Inferior parietal cortex (tissue), 1 donor: ENCODE data around the gene DERL3.

Source experiments
- DNase-seq: peaks from one replicate; pipeline ENCODE4 v3.0.0-alpha.2; 2016; ENCODE audit errors: extremely low spot score

The DERL3 gene

DNA sequence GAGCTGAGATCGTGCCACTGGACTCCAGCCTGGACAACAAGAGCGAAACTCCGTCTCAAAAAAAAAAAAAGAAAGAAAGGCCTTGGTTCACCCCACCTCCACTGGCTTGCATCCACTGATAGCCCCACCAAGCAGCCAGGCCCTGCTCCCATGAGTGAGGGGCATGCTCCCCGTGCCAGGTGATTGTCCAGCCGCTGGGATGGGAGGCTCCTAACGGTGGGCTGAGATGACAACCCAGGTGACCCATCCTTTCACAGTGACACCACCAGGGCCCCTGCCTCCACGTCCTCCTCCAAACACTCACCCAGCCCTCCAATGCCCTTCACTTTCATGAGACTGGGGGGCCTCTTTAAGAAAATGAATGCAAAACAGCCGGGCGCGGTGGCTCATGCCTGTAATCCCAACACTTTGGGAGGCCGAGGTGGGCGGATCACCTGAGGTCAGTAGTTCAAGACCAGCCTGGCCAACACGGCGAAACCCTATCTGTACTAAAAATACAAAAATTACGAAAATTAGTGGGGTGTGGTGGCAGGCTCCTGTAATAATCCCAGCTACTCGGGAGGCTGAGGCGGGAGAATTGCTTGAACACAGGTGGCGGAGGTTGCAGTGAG, 8.6 kb upstream of the DERL3 start:
- no peak for DNase-seq

DNA sequence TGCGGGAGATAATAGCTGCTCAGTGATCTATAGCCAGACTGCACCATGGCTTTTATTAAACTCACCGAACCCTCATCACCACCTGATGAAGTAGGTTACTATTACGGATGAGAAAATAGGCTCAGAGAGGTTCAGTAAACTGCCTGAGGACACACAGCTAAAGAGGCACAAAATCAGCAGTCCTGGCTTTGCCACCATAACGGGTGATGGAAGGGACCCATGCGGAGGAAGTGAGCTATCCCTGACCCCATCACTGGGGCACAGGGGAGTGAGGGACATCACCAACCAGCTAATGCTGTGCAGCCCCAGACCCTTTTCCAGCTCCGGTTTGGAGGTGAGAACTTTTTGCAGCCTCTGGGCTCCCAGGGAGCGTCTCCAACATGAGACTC, 7.3 kb upstream of the DERL3 start:
- DNase-seq: no peak

DNA sequence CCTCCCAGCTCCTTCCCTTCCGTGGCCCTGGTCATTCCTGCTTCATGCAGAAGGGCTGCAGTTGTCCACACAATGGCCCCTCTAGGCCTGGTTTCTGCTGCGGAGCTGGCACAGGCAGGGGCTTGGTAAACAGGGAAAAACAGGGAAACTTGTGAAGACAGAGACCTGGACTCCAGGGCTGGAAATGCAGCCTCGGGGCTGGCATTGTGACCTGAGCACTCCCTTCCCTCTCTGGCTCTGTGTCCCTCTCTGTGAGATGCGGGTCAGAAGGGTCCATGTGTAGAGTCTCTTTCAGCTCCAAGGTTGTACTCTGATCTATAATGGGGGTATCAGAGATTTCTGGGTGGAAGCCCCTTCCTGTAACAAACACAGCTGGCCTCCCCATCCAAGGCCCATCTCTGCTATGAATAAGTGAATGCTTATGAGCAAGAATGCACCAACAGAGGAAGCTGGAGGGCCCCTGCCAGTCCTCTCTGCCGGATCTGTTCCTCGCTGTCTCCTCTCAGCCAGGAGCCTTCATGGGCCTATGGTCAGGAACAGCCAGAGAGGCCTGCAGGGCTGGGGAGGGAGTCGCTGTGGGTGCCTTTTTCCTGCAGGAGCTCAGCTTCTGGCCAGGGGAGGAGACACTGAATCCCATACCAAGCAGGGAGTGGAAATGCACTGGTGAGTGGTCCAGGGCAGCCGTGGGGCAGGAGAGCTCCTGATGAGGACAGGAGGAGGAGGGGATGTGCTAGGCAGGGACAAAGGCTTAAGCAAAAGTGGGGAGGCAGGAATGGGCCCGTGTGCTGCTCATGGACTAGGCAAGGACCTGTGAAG, 6.7 kb upstream of the DERL3 start:
- no peak for DNase-seq

DNA sequence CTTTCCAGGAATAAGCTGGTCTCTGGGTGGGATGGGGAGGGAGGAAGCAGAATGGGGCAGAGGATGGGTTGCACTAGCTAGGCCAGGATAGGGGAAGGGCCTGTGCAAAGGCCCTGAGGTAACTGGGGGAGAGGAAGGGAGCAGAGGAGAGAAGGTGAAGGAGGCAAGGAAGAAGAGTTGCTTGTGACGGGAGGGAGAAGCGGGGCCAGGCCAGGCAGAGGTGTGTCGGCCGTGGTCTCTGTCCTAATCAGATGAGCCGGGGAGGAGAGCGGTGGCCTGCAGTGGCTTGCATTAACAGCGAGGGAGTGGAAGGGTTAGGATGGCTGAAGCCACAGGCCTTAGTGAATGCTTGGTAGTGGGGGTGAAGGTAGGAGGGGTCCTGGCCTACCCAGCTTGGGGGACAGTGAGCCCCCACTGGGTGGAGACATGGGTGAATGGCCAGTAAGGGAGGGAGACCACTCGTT, 6.0 kb upstream of the DERL3 start:
- DNase-seq: no peak

DNA sequence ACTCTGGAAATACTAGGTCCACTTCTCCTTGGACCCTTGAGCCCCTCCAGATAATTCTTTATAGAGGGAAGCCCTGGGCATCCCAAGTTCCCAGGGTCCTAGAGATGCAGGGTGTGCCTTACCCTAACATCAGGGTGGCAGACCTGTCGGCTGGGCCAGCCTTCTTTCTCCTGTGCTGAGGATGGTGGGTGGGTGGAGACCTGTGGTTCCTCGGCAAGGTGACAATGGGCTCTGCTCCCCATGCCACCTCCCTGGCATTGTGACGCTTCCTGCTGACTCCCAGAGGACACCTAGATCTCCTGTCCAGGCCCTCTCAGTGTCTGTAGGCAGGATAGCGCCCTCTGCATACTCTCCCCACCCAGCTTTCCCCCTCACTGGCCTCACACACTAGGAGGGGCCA, 3.8 kb upstream of the DERL3 start:
- DNase-seq: no peak

DNA sequence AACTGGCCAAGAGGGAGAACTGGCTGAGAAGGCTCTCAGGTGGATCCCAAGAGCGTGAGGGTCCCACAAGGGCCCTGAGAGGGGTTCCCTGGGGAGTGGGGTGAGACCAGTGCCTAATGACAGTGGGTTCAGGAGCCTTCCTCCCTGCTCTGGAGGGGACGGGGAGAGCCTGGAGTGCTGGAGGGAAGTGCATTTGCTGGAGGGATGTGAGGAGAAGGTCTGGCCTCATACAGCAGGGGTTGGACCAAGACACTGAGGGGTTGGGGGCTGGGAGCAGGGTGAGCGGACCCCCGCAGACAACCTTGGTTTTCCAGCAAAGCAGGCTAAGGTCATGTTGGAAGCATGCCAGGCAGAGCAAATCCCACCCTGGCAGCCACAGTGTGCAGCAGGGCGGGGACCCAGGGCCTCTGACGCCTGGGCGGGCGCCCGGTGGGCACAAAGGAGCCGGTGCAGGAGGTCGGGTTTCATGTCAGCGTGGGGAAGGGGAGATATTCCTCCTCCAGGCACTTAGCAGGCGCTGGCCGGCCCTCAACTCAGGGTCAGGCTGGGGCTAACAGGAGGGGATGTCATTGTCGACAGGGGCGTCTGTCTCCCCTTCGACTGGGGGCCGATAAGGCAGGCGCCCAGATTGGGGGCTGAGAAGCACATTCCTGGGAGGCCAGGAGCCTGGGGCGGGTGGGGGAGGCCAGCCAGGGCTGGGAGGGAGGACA, 3.1 kb upstream of the DERL3 start:
- DNase-seq: no peak

DNA sequence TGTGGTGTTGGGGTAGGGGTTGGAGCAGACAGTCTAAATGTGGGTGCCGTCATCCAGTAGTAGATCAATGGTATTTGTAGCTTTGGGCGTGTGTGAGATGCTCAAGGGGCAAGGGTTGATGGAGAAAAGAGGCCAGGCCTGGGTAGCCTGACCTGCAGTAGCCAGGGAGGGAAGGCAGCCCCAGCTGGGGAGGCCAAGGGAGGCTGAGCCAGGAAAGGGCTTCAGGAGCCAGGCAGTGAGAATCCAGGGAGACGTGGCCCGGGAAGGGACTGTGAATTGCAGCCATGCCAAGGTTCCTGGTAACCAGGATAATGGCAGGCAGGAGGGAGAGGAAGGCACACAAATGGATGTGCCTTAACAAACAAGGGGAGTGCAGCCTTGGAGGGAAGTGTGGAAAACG, 2.5 kb upstream of the DERL3 start:
- DNase-seq: no peak

- DNase-seq: no peak
These were observed 1.2 kb upstream of the DERL3 start for GRCh38 chr22:23840026-23840425.

GRCh38 chr22:23837911-23838680, 710 bp downstream of the DERL3 start:
- no peak for DNase-seq

- DNase-seq: no peak
These were observed 1.3 kb downstream of the DERL3 start for GRCh38 chr22:23837496-23837859.

GRCh38 chr22:23836692-23837495, 1.9 kb downstream of the DERL3 start:
- DNase-seq: no peak

DNA sequence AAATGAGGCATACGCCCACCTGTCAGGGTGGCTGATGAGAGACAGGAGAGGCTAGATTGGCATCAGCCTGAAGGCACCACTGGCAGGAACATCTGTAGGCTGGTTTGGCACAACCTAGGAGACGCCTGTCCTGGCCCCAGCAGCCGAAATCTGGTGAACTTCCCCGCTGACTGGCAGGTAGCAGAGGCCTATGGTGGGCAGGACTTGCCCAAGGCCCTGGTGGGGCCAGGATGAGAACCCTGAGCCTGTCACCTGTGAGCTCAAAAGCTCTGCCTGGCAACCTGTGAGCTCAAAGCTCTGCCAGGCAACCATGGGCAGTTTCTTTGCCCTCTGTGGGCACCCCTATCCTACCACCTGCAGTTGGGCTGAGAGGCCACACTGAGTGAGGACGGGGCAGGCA, 2.5 kb downstream of the DERL3 start:
- DNase-seq: no peak

- no peak for DNase-seq
These were observed 3.2 kb downstream of the DERL3 start for GRCh38 chr22:23835484-23836144.

- no peak for DNase-seq
These were observed 3.9 kb downstream of the DERL3 start for GRCh38 chr22:23834793-23835483.

DNA sequence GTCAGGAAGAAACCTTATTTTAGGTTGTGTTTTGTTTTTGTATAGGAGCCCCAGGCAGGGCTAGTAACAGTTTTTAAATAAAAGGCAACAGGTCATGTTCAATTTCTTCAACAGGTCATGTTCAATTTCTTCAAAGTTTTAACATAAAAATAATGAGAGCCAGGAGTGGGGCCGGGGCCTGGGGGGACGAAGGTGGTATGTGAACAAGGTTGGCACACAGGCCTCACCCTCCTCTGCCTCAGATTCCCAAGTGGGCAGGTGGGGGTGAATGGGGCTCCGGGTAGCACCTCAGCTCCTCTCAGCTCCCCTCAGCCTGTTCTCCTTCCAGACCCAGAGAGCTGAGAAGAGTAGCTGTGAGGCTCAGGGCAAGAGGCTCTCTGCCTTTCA, 4.4 kb downstream of the DERL3 start:
- DNase-seq: no peak

GRCh38 chr22:23833911-23834317, 4.9 kb downstream of the DERL3 start:
- no peak for DNase-seq

- no peak for DNase-seq
These were observed 5.6 kb downstream of the DERL3 start for GRCh38 chr22:23833017-23833751.

DNA sequence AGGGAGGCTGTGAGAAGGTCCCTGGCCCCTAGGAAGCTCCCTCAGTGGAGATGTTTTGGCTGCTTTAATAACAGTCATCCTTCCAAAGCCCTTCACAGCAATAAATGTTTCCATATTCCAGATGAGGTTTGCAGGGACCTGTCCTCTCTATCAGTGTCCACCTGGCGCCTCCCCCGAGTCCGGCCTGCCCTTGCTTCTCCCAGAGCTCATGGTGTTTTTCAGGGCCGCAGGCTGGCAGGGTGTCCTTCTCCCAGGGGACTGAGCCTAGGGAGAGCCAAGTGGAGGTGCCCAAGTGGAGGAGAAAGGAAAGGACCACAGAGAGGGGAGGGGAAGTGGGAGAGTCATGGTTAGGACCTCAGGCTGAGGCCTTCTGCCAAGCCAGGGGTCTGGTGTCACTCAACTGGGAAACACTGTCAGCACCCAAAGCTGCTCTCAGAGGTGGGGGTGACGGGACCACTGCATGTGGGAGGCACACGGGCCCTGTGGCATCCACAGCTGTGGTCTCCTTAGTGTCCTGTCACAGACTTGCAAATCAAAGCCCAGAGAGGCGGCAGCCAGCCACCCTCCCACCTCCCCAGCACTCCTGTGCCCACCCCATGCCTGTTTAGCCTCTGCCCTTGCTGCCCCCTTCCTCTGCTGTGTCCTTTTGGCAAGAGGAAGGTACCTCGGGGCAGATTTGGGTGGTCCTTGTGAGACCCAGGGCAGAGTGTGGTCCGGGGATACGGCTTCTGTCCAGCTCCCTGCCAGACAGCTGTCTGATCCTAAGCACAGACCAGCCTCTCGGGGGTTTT, 6.4 kb downstream of the DERL3 start:
- no peak for DNase-seq

- no peak for DNase-seq
These were observed 7.0 kb downstream of the DERL3 start for GRCh38 chr22:23831781-23832180.
